CD4-positive, alpha-beta T cell treated with Interleukin-6 for 4 hours (primary cell): ENCODE results near the gene CTRB1.

Experiments
- DNase-seq: peaks from one replicate; pipeline ENCODE4 v3.0.0-alpha.2; 2020; ENCODE audit warnings: mixed read lengths

CTRB1 gene

GRCh38 chr16:75218256-75219076 is at the start of gene CTRB1:
TSS of gene CTRB1 (plus strand) at chr16:75218988. CDS start at chr16:75219008, 20 bp downstream.
- DNase-seq: no peak

- DNase-seq: no peak
Measured at GRCh38 chr16:75169899-75170405, 48.8 kb upstream of the CTRB1 start.

GRCh38 chr16:75172578-75172977 is 46.2 kb upstream of the CTRB1 start:
- DNase-seq: no peak

GRCh38 chr16:75175074-75175473 is 43.7 kb upstream of the CTRB1 start:
- no peak for DNase-seq

GRCh38 chr16:75176926-75177325 is 41.9 kb upstream of the CTRB1 start:
- DNase-seq: no peak

- DNase-seq: no peak
Measured at GRCh38 chr16:75179208-75179607, 39.6 kb upstream of the CTRB1 start.

- no peak for DNase-seq
Measured at GRCh38 chr16:75181630-75182029, 37.2 kb upstream of the CTRB1 start.

GRCh38 chr16:75188832-75189477 is 29.8 kb upstream of the CTRB1 start:
- no peak for DNase-seq

GRCh38 chr16:75189638-75190245 is 29.0 kb upstream of the CTRB1 start:
- no peak for DNase-seq

GRCh38 chr16:75192606-75193264 is 26.1 kb upstream of the CTRB1 start:
- no peak for DNase-seq

GRCh38 chr16:75193265-75193650 is 25.5 kb upstream of the CTRB1 start:
- no peak for DNase-seq

- no peak for DNase-seq
Measured at GRCh38 chr16:75193730-75194444, 24.9 kb upstream of the CTRB1 start.

GRCh38 chr16:75195811-75196790 is 22.7 kb upstream of the CTRB1 start:
- no peak for DNase-seq

- DNase-seq: no peak
Measured at GRCh38 chr16:75196836-75197235, 22.0 kb upstream of the CTRB1 start.

GRCh38 chr16:75197522-75198134 is 21.2 kb upstream of the CTRB1 start:
- DNase-seq: no peak

- DNase-seq: no peak
Measured at GRCh38 chr16:75198135-75198600, 20.6 kb upstream of the CTRB1 start.

GRCh38 chr16:75202069-75202590 is 16.7 kb upstream of the CTRB1 start:
- no peak for DNase-seq

- DNase-seq: no peak
Measured at GRCh38 chr16:75203096-75203495, 15.7 kb upstream of the CTRB1 start.

- DNase-seq: no peak
Measured at GRCh38 chr16:75203667-75204409, 14.9 kb upstream of the CTRB1 start.

- DNase-seq: no peak
Measured at GRCh38 chr16:75204410-75204758, 14.4 kb upstream of the CTRB1 start.
